GM12865 (cell line): Measurements from ENCODE around the gene ZEB1.

Source experiments
- DNase-seq: peaks from one replicate; pipeline ENCODE4 v3.0.0; 2010; ENCODE audit warnings: low read depth
- H3K4me3 ChIP-seq: 2 replicates; pipeline ENCODE4 v1.5.1; 2011; ENCODE audit warnings: mild to moderate bottlenecking, low read depth, low read length, control low read depth
- CTCF ChIP-seq: IDR thresholded peaks from 2 replicates; pipeline ENCODE4 v1.5.1; 2011; ENCODE audit warnings: low read length, control low read depth, low read depth, inconsistent platforms; ENCODE audit not compliant: insufficient read depth; ENCODE audit errors: missing control alignments

The ZEB1 gene

GRCh38 chr10:31288001-31288400 is 31.0 kb upstream of the ZEB1 start:
- no peak overlapping the region for H3K4me3 ChIP-seq
- DNase-seq: no peak
- TF ChIP-seq CTCF: no peak

GRCh38 chr10:31288962-31289361 is 30.1 kb upstream of the ZEB1 start:
- no peak overlapping the region for H3K4me3 ChIP-seq
- no peak for TF ChIP-seq CTCF
- DNase-seq: no peak

- DNase-seq: no peak
- no peak for TF ChIP-seq CTCF
- H3K4me3 ChIP-seq: no peak overlapping the region
These were observed 28.6 kb upstream of the ZEB1 start for GRCh38 chr10:31290386-31290785.

- no peak for TF ChIP-seq CTCF
- no peak overlapping the region for H3K4me3 ChIP-seq
- DNase-seq: no peak
These were observed 27.9 kb upstream of the ZEB1 start for GRCh38 chr10:31291123-31291522.

GRCh38 chr10:31294558-31294957 is 24.5 kb upstream of the ZEB1 start:
- H3K4me3 ChIP-seq: no peak overlapping the region
- DNase-seq: no peak
- TF ChIP-seq CTCF: no peak

GRCh38 chr10:31296754-31297153 is 22.3 kb upstream of the ZEB1 start:
- no peak for TF ChIP-seq CTCF
- DNase-seq: no peak
- no peak overlapping the region for H3K4me3 ChIP-seq

- TF ChIP-seq CTCF: no peak
- DNase-seq: peak; percentile 26
- no peak overlapping the region for H3K4me3 ChIP-seq
These were observed 19.9 kb upstream of the ZEB1 start for GRCh38 chr10:31299119-31299518.
